Measurements from ENCODE around the gene ST3GAL5.

DNA sequence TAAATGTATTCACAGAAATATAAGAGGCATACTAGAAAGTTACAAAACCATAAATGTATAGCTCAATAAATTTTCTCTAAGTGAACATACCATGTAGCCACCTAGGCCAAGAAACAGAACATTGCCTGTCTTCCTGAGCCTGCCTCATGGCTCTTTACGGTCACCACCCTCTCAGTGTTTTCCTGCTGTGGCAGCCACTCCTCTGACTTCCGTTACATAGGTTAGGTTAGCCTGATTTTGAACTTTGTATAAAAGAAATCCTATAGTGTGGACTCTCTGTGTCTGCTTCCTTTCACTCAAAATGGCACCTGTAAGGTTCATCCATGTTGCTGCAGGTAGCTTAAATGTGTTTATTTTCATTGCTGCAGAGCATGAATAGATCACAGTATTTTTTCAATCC is 11.6 kb upstream of the ST3GAL5 start:
- TF ChIP-seq POLR2AphosphoS5 (IDR thresholded peaks at IDR 0.05; ENCODE audit: low read depth) (no peak), SPI1 (IDR thresholded peaks at IDR 0.05; ENCODE audit: borderline replicate concordance, low read depth) (no peak)
- TF ChIP-seq, protein P1, sequence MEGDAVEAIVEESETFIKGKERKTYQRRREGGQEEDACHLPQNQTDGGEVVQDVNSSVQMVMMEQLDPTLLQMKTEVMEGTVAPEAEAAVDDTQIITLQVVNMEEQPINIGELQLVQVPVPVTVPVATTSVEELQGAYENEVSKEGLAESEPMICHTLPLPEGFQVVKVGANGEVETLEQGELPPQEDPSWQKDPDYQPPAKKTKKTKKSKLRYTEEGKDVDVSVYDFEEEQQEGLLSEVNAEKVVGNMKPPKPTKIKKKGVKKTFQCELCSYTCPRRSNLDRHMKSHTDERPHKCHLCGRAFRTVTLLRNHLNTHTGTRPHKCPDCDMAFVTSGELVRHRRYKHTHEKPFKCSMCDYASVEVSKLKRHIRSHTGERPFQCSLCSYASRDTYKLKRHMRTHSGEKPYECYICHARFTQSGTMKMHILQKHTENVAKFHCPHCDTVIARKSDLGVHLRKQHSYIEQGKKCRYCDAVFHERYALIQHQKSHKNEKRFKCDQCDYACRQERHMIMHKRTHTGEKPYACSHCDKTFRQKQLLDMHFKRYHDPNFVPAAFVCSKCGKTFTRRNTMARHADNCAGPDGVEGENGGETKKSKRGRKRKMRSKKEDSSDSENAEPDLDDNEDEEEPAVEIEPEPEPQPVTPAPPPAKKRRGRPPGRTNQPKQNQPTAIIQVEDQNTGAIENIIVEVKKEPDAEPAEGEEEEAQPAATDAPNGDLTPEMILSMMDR (IDR thresholded peaks at IDR 0.05; ENCODE audit: insufficient read depth, low read length) = no peak
- TF ChIP-seq, protein P2, sequence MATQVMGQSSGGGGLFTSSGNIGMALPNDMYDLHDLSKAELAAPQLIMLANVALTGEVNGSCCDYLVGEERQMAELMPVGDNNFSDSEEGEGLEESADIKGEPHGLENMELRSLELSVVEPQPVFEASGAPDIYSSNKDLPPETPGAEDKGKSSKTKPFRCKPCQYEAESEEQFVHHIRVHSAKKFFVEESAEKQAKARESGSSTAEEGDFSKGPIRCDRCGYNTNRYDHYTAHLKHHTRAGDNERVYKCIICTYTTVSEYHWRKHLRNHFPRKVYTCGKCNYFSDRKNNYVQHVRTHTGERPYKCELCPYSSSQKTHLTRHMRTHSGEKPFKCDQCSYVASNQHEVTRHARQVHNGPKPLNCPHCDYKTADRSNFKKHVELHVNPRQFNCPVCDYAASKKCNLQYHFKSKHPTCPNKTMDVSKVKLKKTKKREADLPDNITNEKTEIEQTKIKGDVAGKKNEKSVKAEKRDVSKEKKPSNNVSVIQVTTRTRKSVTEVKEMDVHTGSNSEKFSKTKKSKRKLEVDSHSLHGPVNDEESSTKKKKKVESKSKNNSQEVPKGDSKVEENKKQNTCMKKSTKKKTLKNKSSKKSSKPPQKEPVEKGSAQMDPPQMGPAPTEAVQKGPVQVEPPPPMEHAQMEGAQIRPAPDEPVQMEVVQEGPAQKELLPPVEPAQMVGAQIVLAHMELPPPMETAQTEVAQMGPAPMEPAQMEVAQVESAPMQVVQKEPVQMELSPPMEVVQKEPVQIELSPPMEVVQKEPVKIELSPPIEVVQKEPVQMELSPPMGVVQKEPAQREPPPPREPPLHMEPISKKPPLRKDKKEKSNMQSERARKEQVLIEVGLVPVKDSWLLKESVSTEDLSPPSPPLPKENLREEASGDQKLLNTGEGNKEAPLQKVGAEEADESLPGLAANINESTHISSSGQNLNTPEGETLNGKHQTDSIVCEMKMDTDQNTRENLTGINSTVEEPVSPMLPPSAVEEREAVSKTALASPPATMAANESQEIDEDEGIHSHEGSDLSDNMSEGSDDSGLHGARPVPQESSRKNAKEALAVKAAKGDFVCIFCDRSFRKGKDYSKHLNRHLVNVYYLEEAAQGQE (IDR thresholded peaks at IDR 0.05; ENCODE audit: insufficient replicate concordance, low read depth) = no peak

Measured in HL-60 (cell line).